Type B pancreatic cell (in vitro differentiated cells): ENCODE data around the gene F13A1. TPM values are rescaled to one million over a fixed set of nuclear protein-coding genes. Genes with fewer than 3 reads are reported as not detected.

Experiments
- DNase-seq: peaks from one replicate; pipeline ENCODE4 v3.0.0; 2021; ENCODE audit warnings: mixed read lengths; ENCODE audit not compliant: unreplicated experiment; ENCODE audit errors: extremely low spot score
- H3K27ac Mint-ChIP-seq: 2 replicates; pipeline ENCODE4 v1.8.0; 2021; ENCODE audit warnings: mild to moderate bottlenecking, mixed read lengths
- H3K27me3 Mint-ChIP-seq: 2 replicates; pipeline ENCODE4 v1.8.0; 2021; ENCODE audit warnings: mixed read lengths
- H3K36me3 Mint-ChIP-seq: 2 replicates; pipeline ENCODE4 v1.8.0; 2021; ENCODE audit warnings: mixed read lengths
- H3K4me1 Mint-ChIP-seq: one replicate; pipeline ENCODE4 v1.8.0; 2021; ENCODE audit warnings: mixed read lengths; ENCODE audit not compliant: unreplicated experiment
- H3K4me3 Mint-ChIP-seq: 2 replicates; pipeline ENCODE4 v1.8.0; 2021; ENCODE audit warnings: mild to moderate bottlenecking, mixed read lengths
- H3K9me3 Mint-ChIP-seq: 2 replicates; pipeline ENCODE4 v1.8.0; 2021; ENCODE audit warnings: mixed read lengths
- CTCF ChIP-seq: fragments of 200-600 bp; sonication (generic); conservative IDR thresholded peaks from 2 replicates; pipeline ENCODE4 v1.5.0; 2021; ENCODE audit warnings: antibody characterized with exemption, mild to moderate bottlenecking
- microRNA-seq: library from miRNA; unstranded; fragments of <30 nt; microRNA quantifications from one replicate; pipeline ENCODE4, GENCODE V29; 2020
- total RNA-seq: library from RNA; stranded (reverse); gene quantifications from 2 replicates; pipeline ENCODE4 v1.2.1, GENCODE V29; 2021; ENCODE audit warnings: low replicate concordance

F13A1 gene
- total RNA-seq, 1 donor from 2014 or later, result 0.48 TPM

GRCh38 chr6:6131492-6132109 is 188.9 kb downstream of the F13A1 start:
- no peak for DNase-seq
- no peaks in the 10 kb centered on the region for H3K36me3 Mint-ChIP-seq
- no peaks in the 10 kb centered on the region for H3K9me3 Mint-ChIP-seq
- H3K27ac Mint-ChIP-seq, result no peak overlapping the region
- peaks cover 10% of the 10 kb centered on the region for H3K27me3 Mint-ChIP-seq
- no peaks in the 10 kb centered on the region for H3K4me1 Mint-ChIP-seq
- H3K4me3 Mint-ChIP-seq, result no peak overlapping the region
- TF ChIP-seq CTCF, result peak; percentile 71

- TF ChIP-seq CTCF, result no peak
- H3K9me3 Mint-ChIP-seq, result peaks cover 8% of the 10 kb centered on the region
- no peak overlapping the region for H3K4me3 Mint-ChIP-seq
- DNase-seq, result no peak
- no peak overlapping the region for H3K27ac Mint-ChIP-seq
- no peaks in the 10 kb centered on the region for H3K4me1 Mint-ChIP-seq
- no peaks in the 10 kb centered on the region for H3K36me3 Mint-ChIP-seq
- peaks cover 8% of the 10 kb centered on the region for H3K27me3 Mint-ChIP-seq
These were observed 195.0 kb downstream of the F13A1 start for GRCh38 chr6:6125495-6125894.

- no peak for TF ChIP-seq CTCF
- H3K36me3 Mint-ChIP-seq, result no peaks in the 10 kb centered on the region
- H3K9me3 Mint-ChIP-seq, result peaks cover 8% of the 10 kb centered on the region
- no peaks in the 10 kb centered on the region for H3K4me1 Mint-ChIP-seq
- H3K27me3 Mint-ChIP-seq, result peaks cover 4% of the 10 kb centered on the region
- no peak for DNase-seq
- no peak overlapping the region for H3K27ac Mint-ChIP-seq
- H3K4me3 Mint-ChIP-seq, result no peak overlapping the region
These were observed 196.7 kb downstream of the F13A1 start for GRCh38 chr6:6123803-6124202.

- no peak for DNase-seq
- H3K36me3 Mint-ChIP-seq, result no peaks in the 10 kb centered on the region
These were observed 198.5 kb downstream of the F13A1 start for GRCh38 chr6:6121943-6122342.

GRCh38 chr6:6105472-6106036 is 214.9 kb downstream of the F13A1 start:
- TF ChIP-seq CTCF, result peak; percentile 34
- no peak overlapping the region for H3K4me3 Mint-ChIP-seq
- H3K27me3 Mint-ChIP-seq, result peaks cover 3% of the 10 kb centered on the region
- H3K27ac Mint-ChIP-seq, result no peak overlapping the region
- H3K4me1 Mint-ChIP-seq, result no peaks in the 10 kb centered on the region
- H3K36me3 Mint-ChIP-seq, result no peaks in the 10 kb centered on the region
- H3K9me3 Mint-ChIP-seq, result peaks cover 4% of the 10 kb centered on the region
- no peak for DNase-seq

More at GRCh38 chr6:6121943-6122342, 198.5 kb downstream of the F13A1 start:
- no peak overlapping the region for H3K4me3 Mint-ChIP-seq
- H3K4me1 Mint-ChIP-seq, result no peaks in the 10 kb centered on the region
- peaks cover 4% of the 10 kb centered on the region for H3K27me3 Mint-ChIP-seq
- no peak overlapping the region for H3K27ac Mint-ChIP-seq
- peaks cover 8% of the 10 kb centered on the region for H3K9me3 Mint-ChIP-seq
- TF ChIP-seq CTCF, result no peak

Small RNA genes lying within 50 kb of the gene (microRNA-seq; reads per million reads assigned to microRNA genes)
- gene MIR5683 (not detected), gene MIR7853 (not detected)
